ENCODE data around the gene NCF4. TPM values are rescaled to one million over a fixed set of nuclear protein-coding genes. Genes with fewer than 3 reads are reported as not detected.

The NCF4 gene
- total RNA-seq, 1 experiment from 2014 or later: not detected

- no peak overlapping the region for H3K27ac ChIP-seq (ENCODE audit: insufficient read length, low read depth, low read length)
- TF ChIP-seq CTCF (conservative IDR thresholded peaks at IDR 0.05): no peak
- no peak overlapping the region for H3K4ac ChIP-seq (ENCODE audit: low read depth, low read length)
- no peak overlapping the region for H4K91ac ChIP-seq (ENCODE audit: insufficient read length, low read depth, low read length)
- no peak overlapping the region for H2BK5ac ChIP-seq (ENCODE audit: insufficient read length, low read length)
- H3K79me2 ChIP-seq (ENCODE audit: insufficient read depth, low read length): no peaks in the 10 kb centered on the region
- no peaks in the 10 kb centered on the region for H3K4me1 ChIP-seq (ENCODE audit: insufficient read depth, low read length)
- no peak overlapping the region for H2BK12ac ChIP-seq (ENCODE audit: insufficient read length, low read depth, low read length)
- no peak overlapping the region for H3K4me3 Mint-ChIP-seq
- H4K8ac ChIP-seq (replicated peaks; ENCODE audit: insufficient read length, low read depth, low read length): no peak overlapping the region
- H2BK15ac ChIP-seq (ENCODE audit: low read depth, low read length): no peak overlapping the region
- WGBS (ENCODE audit: extremely low coverage, insufficient read length, low lambda C conversion rate): no CpG with 5 or more reads among the region's 14 CpGs
- no peak overlapping the region for H3K4me2 ChIP-seq (ENCODE audit: insufficient read depth, insufficient read length, low read length)
- H2BK120ac ChIP-seq (ENCODE audit: low read depth, low read length, poor library complexity, severe bottlenecking): no peak overlapping the region
- no peak overlapping the region for H3K18ac ChIP-seq (ENCODE audit: insufficient read length, low read depth, low read length)
- no peaks in the 10 kb centered on the region for H3K23me2 ChIP-seq (ENCODE audit: insufficient read length, low read depth, low read length, poor library complexity, severe bottlenecking)
- peaks cover 5 to 8% of the 10 kb centered on the region in 2 experiments; a peak in 3 of 4 replicates for H3K4me1 Mint-ChIP-seq
- H2AFZ ChIP-seq (ENCODE audit: low read length): no peak overlapping the region
- no peaks in the 10 kb centered on the region for H3K9me3 ChIP-seq (ENCODE audit: control insufficient read depth, low read depth, low read length)
- no peaks in the 10 kb centered on the region for H3K9me3 Mint-ChIP-seq
- H3K14ac ChIP-seq (ENCODE audit: insufficient read depth, low read length): no peak overlapping the region; the same call in 1 of the 2 replicates
- no peaks in the 10 kb centered on the region; the same call in 1 of the 2 replicates for H3K27me3 ChIP-seq (ENCODE audit: insufficient read depth, low read length)
- no peak overlapping the region for H2AK5ac ChIP-seq (ENCODE audit: insufficient read length, low read length)
- no peaks in the 10 kb centered on the region for H3K36me3 Mint-ChIP-seq (ENCODE audit: insufficient read depth in 1 of 3, low read depth in 3 of 3)
- H3K9ac ChIP-seq (ENCODE audit: extremely low read depth, insufficient read length, low read length): no peak overlapping the region
- H3K27ac Mint-ChIP-seq: no peak overlapping the region
- DNase-seq: no peak
- no peaks in the 10 kb centered on the region for H4K20me1 ChIP-seq (ENCODE audit: control insufficient read depth, insufficient read depth, insufficient read length)
- H2BK20ac ChIP-seq (ENCODE audit: low read depth, low read length, poor library complexity, severe bottlenecking): no peak overlapping the region
- no peak overlapping the region for H3T11ph ChIP-seq (ENCODE audit: low read length)
- no peak overlapping the region for H3K56ac ChIP-seq (ENCODE audit: insufficient read length, low read depth, low read length)
- no peak overlapping the region for H3K23ac ChIP-seq (ENCODE audit: insufficient read length, low read depth, low read length)
- H4K5ac ChIP-seq (ENCODE audit: insufficient read length, low read depth, low read length): no peak overlapping the region
- H3K27me3 Mint-ChIP-seq (ENCODE audit: low read depth): peaks cover 42% of the 10 kb centered on the region
- H3K79me1 ChIP-seq (ENCODE audit: insufficient read depth, low read depth, low read length, poor library complexity, severe bottlenecking): no peaks in the 10 kb centered on the region
Observed at GRCh38 chr22:36864454-36865215, 3.8 kb downstream of the NCF4 start.
